NB4 (cell line): ENCODE measurements around the gene FNIP1.

Source experiments
- CTCF ChIP-seq: IDR thresholded peaks from one replicate; pipeline ENCODE4 v1.5.1; 2012; ENCODE audit warnings: low read depth, low read length
- MYC ChIP-seq: IDR thresholded peaks from 2 replicates; pipeline ENCODE4 v1.6.1; 2011; ENCODE audit warnings: low read depth, low read length
- POLR2A ChIP-seq: IDR thresholded peaks from 2 replicates; pipeline ENCODE4 v1.6.1; 2011; ENCODE audit warnings: mild to moderate bottlenecking; ENCODE audit not compliant: insufficient read length; ENCODE audit errors: extremely low read depth

GRCh38 chr5:131671994-131672655 lies 124.7 kb downstream of the FNIP1 start:
- TF ChIP-seq CTCF (no peak), MYC (no peak), POLR2A (no peak)
